IMR-90 (cell line): ENCODE results near the gene PCDHGA3.

Experiments
- BHLHE40 ChIP-seq: fragments of 150-350 bp; IDR thresholded peaks from 2 replicates; pipeline ENCODE4 v1.6.1; 2016; ENCODE audit warnings: mild to moderate bottlenecking, low read depth, low read length
- CEBPB ChIP-seq: IDR thresholded peaks from 2 replicates; pipeline ENCODE4 v1.6.1; 2012; ENCODE audit warnings: low read depth, low read length, improper control_type of control experiment
- CTCF ChIP-seq: conservative IDR thresholded peaks from 2 replicates; pipeline ENCODE4 v1.5.1; 2012; ENCODE audit warnings: mild to moderate bottlenecking, low read depth, low read length, improper control_type of control experiment
- MAZ ChIP-seq: IDR thresholded peaks from 2 replicates; pipeline ENCODE4 v1.6.1; 2012; ENCODE audit warnings: low read depth, mild to moderate bottlenecking, low read length, improper control_type of control experiment, moderate library complexity, borderline replicate concordance
- NFE2L2 ChIP-seq: fragments of 150-350 bp; IDR thresholded peaks from 2 replicates; pipeline ENCODE4 v1.6.1; 2016; ENCODE audit warnings: low read depth, mild to moderate bottlenecking, low read length
- POLR2A ChIP-seq: IDR thresholded peaks from 2 replicates; pipeline ENCODE4 v1.6.1; 2012; ENCODE audit warnings: mild to moderate bottlenecking, low read depth, low read length
- RAD21 ChIP-seq: IDR thresholded peaks from 2 replicates; pipeline ENCODE4 v1.6.1; 2012; ENCODE audit warnings: low read length, improper control_type of control experiment
- RCOR1 ChIP-seq: IDR thresholded peaks from 2 replicates; pipeline ENCODE4 v1.6.1; 2012; ENCODE audit warnings: mild to moderate bottlenecking, low read length, improper control_type of control experiment; ENCODE audit not compliant: insufficient replicate concordance
- SMC3 ChIP-seq: fragments of 150-350 bp; IDR thresholded peaks from 2 replicates; pipeline ENCODE4 v1.6.1; 2016; ENCODE audit warnings: low read depth, mild to moderate bottlenecking, antibody characterized with exemption, low read length, moderate library complexity
- USF2 ChIP-seq: fragments of 150-350 bp; IDR thresholded peaks from 2 replicates; pipeline ENCODE4 v1.6.1; 2017; ENCODE audit warnings: mild to moderate bottlenecking, antibody characterized with exemption, low read length, low read depth

- TF ChIP-seq CTCF (no peak), BHLHE40 (no peak), RAD21 (no peak), CEBPB (no peak), RCOR1 (no peak), MAZ (no peak), POLR2A (no peak), NFE2L2 (no peak), USF2 (no peak), SMC3 (no peak)
Observed at GRCh38 chr5:141383345-141383744, 39.7 kb downstream of the PCDHGA3 start.
